GM18526 (cell line): ENCODE data around the gene FBXO38.

Experiments
- POLR2A ChIP-seq: IDR thresholded peaks from 3 replicates; pipeline ENCODE4 v1.6.1; 2011; ENCODE audit not compliant: insufficient read length; ENCODE audit errors: extremely low read depth

Gene FBXO38

DNA sequence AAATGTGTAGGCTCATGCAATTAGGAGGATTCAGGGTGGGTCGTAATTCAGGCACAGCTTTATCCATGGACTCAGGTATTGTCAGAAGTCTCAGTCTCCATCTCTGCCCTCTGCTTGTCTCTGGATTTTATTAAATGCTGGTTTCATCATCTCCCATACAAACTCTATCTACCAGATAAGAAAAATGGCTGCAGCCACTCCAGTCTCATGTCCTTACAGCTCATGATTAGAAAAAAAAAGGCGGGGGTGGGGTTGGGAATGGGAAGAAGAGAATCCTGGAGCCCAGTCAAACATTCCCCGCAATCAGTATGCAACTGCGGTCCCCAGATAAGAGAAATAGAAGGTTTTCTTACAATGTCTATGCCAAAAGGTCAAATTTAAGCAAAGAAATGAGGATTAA is 7.6 kb upstream of the FBXO38 start:
- TF ChIP-seq POLR2A, result no peak

DNA sequence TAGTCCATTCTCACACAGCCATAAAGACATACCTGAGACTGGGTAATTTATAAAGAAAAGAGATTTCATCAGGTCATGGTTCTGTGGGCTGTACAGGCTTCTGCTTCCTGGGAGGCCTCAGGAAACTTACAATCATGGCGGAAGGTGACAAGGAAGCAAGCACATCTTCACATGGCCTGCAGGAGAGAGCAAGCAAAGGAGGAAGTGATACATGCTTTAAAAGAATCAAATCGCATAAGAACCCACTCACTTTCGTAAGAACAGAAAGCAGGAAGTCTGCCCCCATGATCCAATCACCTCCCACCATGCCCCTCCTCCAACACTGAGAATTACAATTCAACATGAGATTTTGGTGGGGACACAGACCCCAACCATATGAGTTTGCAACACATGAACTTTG is 5.1 kb upstream of the FBXO38 start:
- no peak for TF ChIP-seq POLR2A

DNA sequence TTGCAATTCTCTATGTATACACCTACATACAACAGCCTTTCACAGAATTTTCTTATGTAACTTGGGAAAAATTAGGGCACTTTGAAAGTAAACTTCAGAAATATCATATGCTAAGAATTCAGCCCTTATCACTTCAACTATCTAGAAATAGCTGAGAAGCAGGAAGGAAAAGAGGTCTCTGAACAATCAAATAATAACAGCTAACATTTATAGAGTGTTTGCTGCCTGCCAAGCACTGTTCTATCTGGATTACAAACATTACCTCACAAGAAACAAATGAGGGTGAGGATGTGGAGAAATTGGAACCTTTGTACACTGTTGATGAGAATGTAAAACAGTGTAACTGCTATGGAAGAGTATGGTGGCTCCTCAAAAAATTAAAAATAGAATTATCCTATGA is 4.4 kb upstream of the FBXO38 start:
- TF ChIP-seq POLR2A, result no peak

DNA sequence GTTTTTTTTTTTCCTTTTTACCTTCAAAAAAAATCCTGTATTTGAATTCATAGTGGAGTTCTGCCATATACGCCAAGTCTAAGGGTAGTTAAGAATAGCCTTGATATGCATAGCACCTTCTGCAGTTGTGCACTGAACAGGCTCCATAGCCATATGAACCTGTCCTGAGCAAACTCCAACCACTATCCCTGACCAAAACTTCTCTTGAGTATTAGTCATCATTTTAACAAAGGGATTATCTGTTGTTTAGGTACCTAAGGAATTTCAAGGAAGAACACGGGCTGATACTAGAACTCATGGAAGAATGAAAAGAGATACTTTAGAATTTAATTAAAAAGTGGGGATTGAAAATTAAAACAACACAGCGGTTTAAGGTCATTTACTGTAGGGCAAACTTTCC is 1.9 kb upstream of the FBXO38 start:
- no peak for TF ChIP-seq POLR2A

DNA sequence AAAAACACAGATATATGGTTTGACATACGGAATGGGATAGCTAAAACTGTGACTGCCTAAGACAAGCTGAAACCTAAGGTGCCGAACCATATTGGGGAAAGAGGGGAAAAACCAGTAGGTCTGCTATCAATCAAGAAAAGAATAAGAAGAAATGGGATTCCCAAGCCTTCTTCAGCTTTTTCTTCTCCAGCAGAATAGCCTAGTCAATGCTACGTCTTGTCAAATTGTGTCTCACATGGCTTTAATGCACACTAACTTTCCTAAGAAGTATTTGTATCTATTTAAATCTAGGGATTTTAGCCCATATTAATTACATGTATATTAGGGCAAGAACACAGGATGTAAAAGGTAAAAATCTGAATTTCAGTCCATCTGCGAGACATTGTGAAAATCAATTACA is 797 bp upstream of the FBXO38 start:
- no peak for TF ChIP-seq POLR2A

DNA sequence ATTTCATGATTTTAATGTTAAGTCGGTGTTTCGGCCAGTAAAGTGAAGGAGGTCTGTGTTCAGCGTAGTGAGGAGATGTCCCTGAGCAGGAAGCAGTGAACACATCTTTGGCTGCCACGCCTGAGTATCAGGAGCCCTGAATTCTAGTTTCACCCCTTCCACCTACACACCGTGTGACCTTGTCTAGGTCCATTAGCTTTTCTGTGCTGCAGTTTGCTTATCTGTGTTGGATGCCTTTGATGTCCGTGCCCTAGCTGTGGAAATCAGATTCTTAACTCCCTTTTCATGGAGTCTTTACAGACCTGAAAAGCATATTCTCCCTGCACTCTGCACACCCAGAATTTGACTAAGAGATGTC is 601 bp downstream of the FBXO38 start:
- no peak for TF ChIP-seq POLR2A

DNA sequence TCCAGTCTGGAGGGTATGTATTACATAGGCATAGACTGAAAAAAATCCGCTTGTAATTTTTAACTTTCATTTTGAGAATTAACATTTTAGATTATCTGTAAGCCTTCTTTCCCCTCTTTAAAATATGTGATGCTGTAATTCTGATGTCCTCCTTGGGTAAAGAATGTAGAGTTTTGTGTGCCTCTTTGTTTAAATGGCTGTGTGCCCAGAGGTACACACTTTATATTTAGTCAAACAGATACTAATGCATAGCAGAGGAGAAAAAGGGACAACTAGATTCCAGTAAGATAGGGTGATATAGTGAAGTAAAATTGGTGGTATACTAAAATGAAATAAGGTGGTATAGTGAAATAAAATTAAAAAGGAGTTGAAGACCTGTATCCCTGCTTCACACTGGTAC is 1.3 kb downstream of the FBXO38 start:
- TF ChIP-seq POLR2A, result no peak

DNA sequence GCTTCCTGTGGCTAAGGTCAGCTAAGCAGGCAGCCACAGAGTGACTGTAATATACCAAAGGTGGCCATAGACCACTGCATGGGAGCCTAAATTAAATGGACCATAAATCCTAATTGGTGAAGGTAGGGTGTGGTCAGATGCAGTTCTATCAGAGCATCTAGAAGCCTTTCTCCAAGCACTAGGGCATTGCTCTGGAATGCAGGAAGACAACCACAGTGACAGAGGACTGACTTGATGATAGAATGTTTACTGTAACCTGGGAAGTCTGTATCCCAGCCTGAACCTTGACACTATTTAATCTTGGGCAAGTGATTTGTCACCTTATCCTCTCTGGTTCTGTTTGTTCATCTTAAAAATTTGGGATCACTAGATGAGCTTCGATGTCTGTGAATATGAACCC is 2.3 kb downstream of the FBXO38 start:
- no peak for TF ChIP-seq POLR2A

DNA sequence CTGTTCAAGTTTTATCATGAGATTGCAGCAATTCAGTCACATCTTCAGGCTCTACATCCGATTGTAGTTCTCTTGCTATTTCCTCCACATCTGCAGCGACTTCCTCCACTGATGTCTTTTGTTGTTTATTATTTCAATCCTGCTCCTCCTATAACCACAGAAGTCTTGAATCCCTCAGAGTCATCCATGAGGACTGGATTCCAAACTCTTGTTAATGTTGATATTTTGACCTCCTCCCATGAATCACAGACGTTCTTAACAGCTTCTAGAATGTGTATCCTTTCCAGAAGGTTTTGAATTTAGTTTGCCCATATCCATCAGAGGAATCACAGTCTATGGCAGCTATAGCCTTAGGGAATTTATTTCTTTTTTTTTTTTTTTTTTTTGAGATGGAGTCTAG is 3.6 kb downstream of the FBXO38 start:
- TF ChIP-seq POLR2A, result no peak

DNA sequence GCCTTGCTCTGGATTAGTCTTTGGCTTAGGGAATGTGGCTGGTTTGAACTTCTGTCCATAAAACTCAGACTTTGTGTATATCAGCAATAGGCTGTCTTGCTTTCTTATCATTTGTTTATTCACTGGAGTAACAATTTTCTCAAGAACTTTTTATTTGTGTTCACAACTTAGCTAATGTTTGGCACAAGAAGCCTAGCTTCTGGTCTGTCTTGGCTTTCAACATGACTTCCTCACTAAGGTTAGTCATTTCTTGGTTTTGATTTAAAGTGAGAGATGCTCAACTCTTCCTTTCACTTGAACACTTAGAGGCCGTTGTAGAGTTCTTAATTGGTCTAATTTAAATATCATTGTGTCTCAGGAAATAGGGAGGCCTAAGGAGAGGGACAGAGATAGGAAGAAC is 4.9 kb downstream of the FBXO38 start:
- TF ChIP-seq POLR2A, result no peak

DNA sequence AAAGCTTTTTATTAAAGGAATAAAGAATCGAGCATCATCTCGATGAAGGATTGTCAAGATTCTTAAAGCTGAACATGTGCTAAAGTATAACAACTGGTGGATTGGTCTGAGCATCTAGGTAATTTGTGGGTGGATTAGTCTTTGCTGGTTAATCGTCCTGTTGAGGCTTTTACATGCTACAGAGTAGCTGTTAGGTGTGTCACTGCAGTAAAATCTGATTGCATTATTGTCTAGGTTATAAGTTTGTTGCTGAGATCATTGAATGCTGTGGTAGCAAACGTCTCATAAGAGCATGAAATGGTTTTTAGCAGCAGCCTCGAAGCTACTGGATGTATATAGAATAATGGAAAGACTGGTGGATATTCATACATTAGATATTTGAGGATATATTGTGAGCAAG is 7.2 kb downstream of the FBXO38 start:
- no peak for TF ChIP-seq POLR2A

DNA sequence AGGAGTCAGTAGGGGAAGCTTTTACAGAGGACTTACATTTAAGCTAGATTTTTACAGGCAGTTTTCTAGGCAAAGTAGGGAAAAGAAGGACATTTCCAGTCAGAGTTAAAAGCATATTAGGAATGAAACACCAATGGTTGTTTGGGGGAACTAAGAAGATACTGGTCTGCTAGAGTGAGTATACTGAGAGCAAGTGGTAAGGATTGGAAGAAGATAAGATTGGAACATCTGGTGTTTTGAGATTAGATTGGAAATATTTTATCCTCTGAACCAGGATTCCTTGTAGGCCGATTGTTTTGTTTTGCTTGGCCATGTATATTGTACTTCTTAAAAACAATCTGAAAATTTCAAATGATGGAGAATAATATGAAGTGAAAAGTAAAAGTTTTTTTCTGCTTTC is 7.7 kb downstream of the FBXO38 start:
- no peak for TF ChIP-seq POLR2A

DNA sequence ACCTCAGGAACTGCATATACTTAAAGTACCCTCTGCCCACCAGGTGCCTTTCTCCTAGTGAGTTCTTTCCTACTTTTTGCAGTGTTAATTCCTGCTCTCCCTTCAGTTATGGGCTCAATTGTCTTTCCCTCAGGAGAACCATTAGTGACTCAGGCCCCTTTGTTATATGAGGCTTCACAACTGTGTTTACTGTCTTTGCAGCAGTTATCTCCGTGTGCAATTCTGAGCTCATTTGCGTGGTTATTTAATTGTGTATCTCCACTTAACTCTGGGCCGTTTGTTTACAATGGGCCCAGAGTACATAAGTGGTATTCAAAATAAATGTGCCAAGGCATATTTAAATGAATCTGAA is 9.6 kb downstream of the FBXO38 start:
- no peak for TF ChIP-seq POLR2A

DNA sequence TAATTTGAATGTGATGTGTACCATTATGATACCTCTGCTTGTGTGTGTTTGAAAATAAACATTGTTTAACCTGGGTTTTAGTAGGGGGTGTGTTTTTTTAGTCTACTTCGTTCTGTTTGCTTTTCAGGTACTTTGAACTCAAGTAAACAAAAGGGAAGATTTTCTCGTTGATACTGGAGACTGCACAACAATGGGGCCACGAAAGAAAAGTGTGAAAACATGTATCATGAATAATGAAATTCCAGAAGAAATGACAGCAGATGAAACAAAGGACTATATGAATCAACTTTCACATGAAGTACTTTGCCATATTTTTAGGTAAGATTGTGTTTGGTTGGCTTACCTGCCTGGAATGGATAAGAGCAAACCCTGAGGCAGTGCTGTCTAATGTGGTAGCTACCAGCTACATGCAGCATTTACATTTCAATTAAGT is 10.8 kb downstream of the FBXO38 start:
- no peak for TF ChIP-seq POLR2A

DNA sequence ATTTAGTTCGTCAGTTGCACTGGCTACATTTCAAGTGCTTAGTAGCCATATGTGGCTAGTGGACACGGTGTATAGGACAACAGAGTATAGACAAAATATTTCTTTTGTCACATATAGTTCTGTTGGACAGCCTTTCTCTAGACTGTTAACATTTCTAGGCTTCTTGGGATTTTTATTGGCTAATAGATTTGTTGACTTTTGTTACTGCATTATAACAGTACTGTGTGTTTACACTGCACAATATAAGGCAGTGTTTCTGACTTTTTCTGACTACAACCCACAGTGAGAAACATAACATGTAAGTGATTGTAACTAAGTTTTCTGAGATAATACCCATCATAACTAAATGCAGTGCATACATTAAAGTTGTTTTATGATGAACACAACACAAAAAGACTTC is 11.3 kb downstream of the FBXO38 start:
- TF ChIP-seq POLR2A, result no peak

DNA sequence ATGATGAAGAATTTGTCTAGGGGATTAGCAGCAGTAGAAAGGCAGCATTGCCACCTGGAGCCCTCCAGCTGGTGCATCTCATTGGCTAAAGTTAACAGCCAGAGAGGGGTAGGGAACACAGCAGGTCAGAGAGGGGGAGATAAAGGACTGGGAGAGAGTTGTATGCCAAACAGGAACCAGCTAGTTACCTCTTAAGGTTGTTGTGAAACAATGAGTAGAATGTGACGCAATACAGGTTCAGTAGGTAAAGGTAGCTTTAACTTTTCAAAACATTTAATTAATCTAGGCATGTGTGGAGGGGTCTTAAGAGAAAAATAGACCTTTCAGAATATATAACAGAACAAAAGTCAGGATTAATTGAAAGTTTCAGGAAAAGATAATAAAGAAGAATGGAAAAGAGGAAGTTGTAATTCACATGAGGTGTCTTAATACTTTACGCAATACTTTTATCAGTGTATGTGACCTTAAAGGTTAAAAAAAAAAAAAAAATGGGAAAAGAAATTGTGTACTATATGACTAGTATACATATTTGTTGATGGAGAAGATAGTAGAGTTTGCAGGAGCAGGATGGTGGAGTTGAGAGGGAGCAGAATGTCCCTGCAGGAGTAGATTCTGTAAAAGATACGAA is 14.3 kb downstream of the FBXO38 start:
- no peak for TF ChIP-seq POLR2A

DNA sequence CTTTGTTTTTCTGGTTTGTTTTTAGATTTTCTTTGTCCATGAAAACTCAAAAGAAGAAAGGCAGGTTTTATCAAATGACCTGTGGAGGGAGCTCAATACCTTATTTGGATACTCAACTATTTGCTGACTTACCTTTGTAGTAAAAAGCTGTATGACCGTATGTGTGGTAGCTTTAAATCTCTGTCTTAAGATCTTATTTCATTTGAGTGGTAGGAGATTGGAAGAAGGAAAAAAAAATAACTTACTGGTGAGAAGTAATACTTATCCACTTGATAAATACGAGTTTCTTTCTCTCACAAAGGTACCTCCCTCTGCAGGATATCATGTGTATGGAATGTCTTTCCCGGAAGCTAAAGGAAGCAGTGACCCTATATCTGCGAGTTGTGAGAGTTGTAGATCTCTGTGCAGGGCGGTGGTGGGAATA is 15.0 kb downstream of the FBXO38 start:
- TF ChIP-seq POLR2A, result no peak

DNA sequence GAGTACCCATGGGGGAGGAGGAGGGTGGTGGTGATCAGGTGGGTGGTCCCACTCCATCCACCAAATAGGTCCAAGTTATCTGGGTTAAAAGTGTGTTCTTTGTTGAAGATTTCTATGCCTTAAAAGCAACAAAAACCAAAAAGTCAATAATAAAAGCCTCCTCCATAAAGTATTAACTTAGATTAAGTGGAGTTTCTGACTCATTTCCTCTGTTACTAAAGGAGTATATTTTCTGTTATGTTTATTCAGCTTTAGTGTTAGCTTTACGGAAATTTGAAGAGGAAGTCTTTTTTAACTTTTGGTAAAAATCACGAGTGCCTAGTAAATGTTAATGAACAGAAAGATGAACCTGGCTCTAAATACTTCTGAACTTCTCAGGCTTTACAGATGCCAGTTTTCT is 17.8 kb downstream of the FBXO38 start:
- TF ChIP-seq POLR2A, result no peak
